HEK293 (cell line): Measurements from ENCODE around the gene EFCAB5.

ENCODE experiments used
- CTCF ChIA-PET: fragments of 350-600 bp; formaldehyde crosslinking; extraction: SDS; loops from one replicate; lab custom pipeline; 2021; ENCODE audit warnings: antibody characterized with exemption; lab: Yijun Ruan, JAX
- POLR2A ChIA-PET: fragments of 300-600 bp; formaldehyde crosslinking; extraction: SDS; loops from one replicate; lab custom pipeline; 2020; ENCODE audit warnings: antibody characterized with exemption, inconsistent platforms; lab: Yijun Ruan, JAX
- H3K27ac ChIP-seq: fragments of 200-500 bp; sonication (Bioruptor generic); 2 replicates; pipeline ENCODE4 v1.5.1; 2014; ENCODE audit warnings: low read depth, low read length, control low read depth, inconsistent platforms; ENCODE audit errors: extremely low read depth
- H3K36me3 ChIP-seq, 2 experiments: fragments of 200-500 bp in 1 of 2; sonication (Bioruptor generic) in 1 of 2; 1 replicate in 1 of 2; 2 replicates in 1 of 2; pipeline ENCODE4 v1.5.1; 2014 to 2017; ENCODE audit warnings: inconsistent platforms in 2 of 2, low read length in 2 of 2; ENCODE audit not compliant: control insufficient read depth in 2 of 2, insufficient read depth in 1 of 2
- H3K4me1 ChIP-seq: fragments of 200-500 bp; sonication (Bioruptor generic); 2 replicates; pipeline ENCODE4 v1.5.1; 2014; ENCODE audit warnings: mild to moderate bottlenecking, low read length, inconsistent platforms; ENCODE audit not compliant: control insufficient read depth, insufficient read depth
- H3K4me3 ChIP-seq: 2 replicates; pipeline ENCODE4 v1.5.1; 2011; ENCODE audit warnings: low read depth, mild to moderate bottlenecking, control low read depth, low read length, moderate library complexity
- H3K9me3 ChIP-seq: fragments of 200-500 bp; sonication (Bioruptor generic); 2 replicates; pipeline ENCODE4 v1.5.1; 2014; ENCODE audit warnings: low read depth, low read length, inconsistent platforms; ENCODE audit not compliant: control insufficient read depth, insufficient read depth
- IKZF3 ChIP-seq: fragments of 450-650 bp; IDR thresholded peaks from 2 replicates; pipeline ENCODE4 v1.5.0; 2018; ENCODE audit warnings: missing biosample characterization, mild to moderate bottlenecking, missing genetic modification characterization, moderate library complexity
- MZF1 ChIP-seq: fragments of 450-650 bp; formaldehyde crosslinking; IDR thresholded peaks from 2 replicates; pipeline ENCODE4 v1.5.1; 2017; ENCODE audit warnings: missing biosample characterization, missing genetic modification characterization, borderline replicate concordance
- OSR2 ChIP-seq: fragments of 450-650 bp; formaldehyde crosslinking; IDR thresholded peaks from 2 replicates; pipeline ENCODE4 v1.5.1; 2016; ENCODE audit warnings: missing biosample characterization, missing genetic modification characterization
- SP7 ChIP-seq: fragments of 450-650 bp; formaldehyde crosslinking; IDR thresholded peaks from 2 replicates; pipeline ENCODE4 v1.5.1; 2016; ENCODE audit warnings: missing biosample characterization, missing genetic modification characterization
- WT1 ChIP-seq: fragments of 450-650 bp; formaldehyde crosslinking; IDR thresholded peaks from 2 replicates; pipeline ENCODE4 v1.5.1; 2016; ENCODE audit warnings: missing biosample characterization, missing genetic modification characterization
- ZBTB17 ChIP-seq: fragments of 450-650 bp; formaldehyde crosslinking; IDR thresholded peaks from 2 replicates; pipeline ENCODE4 v1.5.1; 2016; ENCODE audit warnings: missing biosample characterization, missing genetic modification characterization
- ZBTB48 ChIP-seq: fragments of 450-650 bp; formaldehyde crosslinking; IDR thresholded peaks from 2 replicates; pipeline ENCODE4 v1.5.1; 2016; ENCODE audit warnings: missing biosample characterization, missing genetic modification characterization
- ZBTB8A ChIP-seq: fragments of 450-650 bp; formaldehyde crosslinking; IDR thresholded peaks from 2 replicates; pipeline ENCODE4 v1.5.1; 2016; ENCODE audit warnings: missing biosample characterization, missing genetic modification characterization
- ZFHX2 ChIP-seq: fragments of 450-650 bp; formaldehyde crosslinking; conservative IDR thresholded peaks from 2 replicates; pipeline ENCODE4 v1.5.1; 2016; ENCODE audit warnings: missing biosample characterization, missing genetic modification characterization
- ZFP37 ChIP-seq: fragments of 450-650 bp; formaldehyde crosslinking; IDR thresholded peaks from 2 replicates; pipeline ENCODE4 v1.5.1; 2016; ENCODE audit warnings: missing biosample characterization, missing genetic modification characterization
- ZFP41 ChIP-seq: fragments of 450-650 bp; formaldehyde crosslinking; IDR thresholded peaks from 2 replicates; pipeline ENCODE4 v1.5.1; 2016; ENCODE audit warnings: missing biosample characterization, missing genetic modification characterization, borderline replicate concordance
- ZNF169 ChIP-seq: fragments of 450-650 bp; formaldehyde crosslinking; IDR thresholded peaks from 2 replicates; pipeline ENCODE4 v1.5.1; 2016; ENCODE audit warnings: missing biosample characterization, missing genetic modification characterization
- ZNF184 ChIP-seq: fragments of 450-650 bp; IDR thresholded peaks from 2 replicates; pipeline ENCODE4 v1.5.1; 2018; ENCODE audit warnings: missing biosample characterization, mild to moderate bottlenecking, missing genetic modification characterization
- ZNF2 ChIP-seq: fragments of 450-650 bp; formaldehyde crosslinking; IDR thresholded peaks from 2 replicates; pipeline ENCODE4 v1.5.1; 2016; ENCODE audit warnings: missing biosample characterization, missing genetic modification characterization
- ZNF366 ChIP-seq: fragments of 450-650 bp; formaldehyde crosslinking; conservative IDR thresholded peaks from 2 replicates; pipeline ENCODE4 v1.5.1; 2016; ENCODE audit warnings: missing biosample characterization, missing genetic modification characterization
- ZNF473 ChIP-seq: fragments of 450-650 bp; formaldehyde crosslinking; IDR thresholded peaks from 2 replicates; pipeline ENCODE4 v1.5.1; 2017; ENCODE audit warnings: missing biosample characterization, missing genetic modification characterization
- ZNF558 ChIP-seq: fragments of 450-650 bp; formaldehyde crosslinking; IDR thresholded peaks from 2 replicates; pipeline ENCODE4 v1.5.1; 2016; ENCODE audit warnings: missing biosample characterization, missing genetic modification characterization
- ZNF654 ChIP-seq: fragments of 450-650 bp; formaldehyde crosslinking; IDR thresholded peaks from 2 replicates; pipeline ENCODE4 v1.5.1; 2016; ENCODE audit warnings: low read depth, missing biosample characterization, missing genetic modification characterization
- ZNF664 ChIP-seq: fragments of 450-650 bp; formaldehyde crosslinking; IDR thresholded peaks from 2 replicates; pipeline ENCODE4 v1.5.1; 2016; ENCODE audit warnings: missing biosample characterization, missing genetic modification characterization
- ZSCAN30 ChIP-seq: fragments of 450-650 bp; IDR thresholded peaks from 2 replicates; pipeline ENCODE4 v1.5.1; 2018; ENCODE audit warnings: missing biosample characterization, mild to moderate bottlenecking, missing genetic modification characterization, moderate library complexity
- TF ChIP-seq, protein P1 (sequence below): fragments of 450-650 bp; formaldehyde crosslinking; IDR thresholded peaks from 2 replicates; pipeline ENCODE4 v1.5.1; 2017; ENCODE audit warnings: missing biosample characterization, missing genetic modification characterization
- TF ChIP-seq, protein P2 (sequence below): fragments of 450-650 bp; formaldehyde crosslinking; IDR thresholded peaks from 2 replicates; pipeline ENCODE4 v1.5.1; 2016; ENCODE audit warnings: missing biosample characterization, missing genetic modification characterization
- TF ChIP-seq, protein P3 (sequence below): fragments of 450-650 bp; IDR thresholded peaks from 2 replicates; pipeline ENCODE4 v1.5.1; 2018; ENCODE audit warnings: missing biosample characterization, missing genetic modification characterization
- TF ChIP-seq, protein P4 (sequence below): fragments of 450-650 bp; formaldehyde crosslinking; IDR thresholded peaks from 2 replicates; pipeline ENCODE4 v1.5.1; 2016; ENCODE audit warnings: missing biosample characterization, missing genetic modification characterization
- TF ChIP-seq, protein P5 (sequence below): fragments of 450-650 bp; formaldehyde crosslinking; IDR thresholded peaks from 2 replicates; pipeline ENCODE4 v1.5.1; 2016; ENCODE audit warnings: missing biosample characterization, missing genetic modification characterization

EFCAB5 gene

DNA sequence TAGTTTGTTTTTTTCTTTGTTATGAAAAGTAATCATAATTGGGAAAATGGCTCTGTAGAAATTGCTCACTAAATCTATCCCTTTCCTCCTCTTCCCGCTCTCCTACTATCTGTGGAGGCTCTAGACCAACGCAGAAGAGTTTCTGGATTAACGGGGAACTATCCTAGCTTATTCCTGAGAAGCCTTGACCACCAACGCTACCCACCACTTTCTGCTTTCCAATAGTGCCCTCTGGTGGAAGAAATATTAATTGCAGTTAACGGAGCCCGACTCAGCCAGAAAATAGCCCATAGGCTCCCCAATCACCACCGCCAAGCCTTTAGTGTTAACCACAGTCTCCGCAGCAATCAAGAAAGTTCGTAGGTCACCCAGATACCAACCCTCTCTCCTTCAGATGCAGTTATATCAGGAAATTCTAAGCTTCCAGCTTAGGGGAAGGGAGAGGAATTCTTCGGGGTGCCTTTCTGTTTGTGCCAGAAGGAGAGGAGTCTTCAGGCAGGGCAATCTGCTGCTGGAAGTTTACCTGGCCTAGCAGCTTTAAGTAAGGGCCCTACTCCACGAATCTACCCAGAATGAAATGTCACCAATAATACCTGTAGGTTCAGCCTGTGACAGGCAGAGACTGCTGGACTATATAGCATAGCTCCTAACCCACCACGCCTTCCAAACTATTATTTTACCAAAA lies 152.2 kb downstream of the EFCAB5 start:
- Histone ChIP-seq H3K27ac (no peak overlapping the region), H3K36me3 (no peaks in the 10 kb centered on the region), H3K9me3 (no peaks in the 10 kb centered on the region), H3K4me3 (no peak overlapping the region), H3K4me1 (no peaks in the 10 kb centered on the region)
- TF ChIP-seq, protein P1, sequence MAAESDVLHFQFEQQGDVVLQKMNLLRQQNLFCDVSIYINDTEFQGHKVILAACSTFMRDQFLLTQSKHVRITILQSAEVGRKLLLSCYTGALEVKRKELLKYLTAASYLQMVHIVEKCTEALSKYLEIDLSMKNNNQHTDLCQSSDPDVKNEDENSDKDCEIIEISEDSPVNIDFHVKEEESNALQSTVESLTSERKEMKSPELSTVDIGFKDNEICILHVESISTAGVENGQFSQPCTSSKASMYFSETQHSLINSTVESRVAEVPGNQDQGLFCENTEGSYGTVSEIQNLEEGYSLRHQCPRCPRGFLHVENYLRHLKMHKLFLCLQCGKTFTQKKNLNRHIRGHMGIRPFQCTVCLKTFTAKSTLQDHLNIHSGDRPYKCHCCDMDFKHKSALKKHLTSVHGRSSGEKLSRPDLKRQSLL (tag by site-specific recombination), result 0 out of 2 replicates have a peak, but pooled peaks have one; percentile 41
- TF ChIP-seq ZFP41 (no peak), ZFP37 (tag by site-specific recombination) (no peak), IKZF3 (tag by site-specific recombination) (peak; percentile 73), ZBTB17 (tag by site-specific recombination) (peak; percentile 51; the same call in 1 of the 2 replicates), ZBTB8A (tag by site-specific recombination) (peak; percentile 47; the same call in 1 of the 2 replicates), ZSCAN30 (tag by site-specific recombination) (0 out of 2 replicates have a peak, but pooled peaks have one; percentile 15), ZNF654 (tag by site-specific recombination) (peak; percentile 94)
- TF ChIP-seq, protein P2, sequence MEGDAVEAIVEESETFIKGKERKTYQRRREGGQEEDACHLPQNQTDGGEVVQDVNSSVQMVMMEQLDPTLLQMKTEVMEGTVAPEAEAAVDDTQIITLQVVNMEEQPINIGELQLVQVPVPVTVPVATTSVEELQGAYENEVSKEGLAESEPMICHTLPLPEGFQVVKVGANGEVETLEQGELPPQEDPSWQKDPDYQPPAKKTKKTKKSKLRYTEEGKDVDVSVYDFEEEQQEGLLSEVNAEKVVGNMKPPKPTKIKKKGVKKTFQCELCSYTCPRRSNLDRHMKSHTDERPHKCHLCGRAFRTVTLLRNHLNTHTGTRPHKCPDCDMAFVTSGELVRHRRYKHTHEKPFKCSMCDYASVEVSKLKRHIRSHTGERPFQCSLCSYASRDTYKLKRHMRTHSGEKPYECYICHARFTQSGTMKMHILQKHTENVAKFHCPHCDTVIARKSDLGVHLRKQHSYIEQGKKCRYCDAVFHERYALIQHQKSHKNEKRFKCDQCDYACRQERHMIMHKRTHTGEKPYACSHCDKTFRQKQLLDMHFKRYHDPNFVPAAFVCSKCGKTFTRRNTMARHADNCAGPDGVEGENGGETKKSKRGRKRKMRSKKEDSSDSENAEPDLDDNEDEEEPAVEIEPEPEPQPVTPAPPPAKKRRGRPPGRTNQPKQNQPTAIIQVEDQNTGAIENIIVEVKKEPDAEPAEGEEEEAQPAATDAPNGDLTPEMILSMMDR (tag by site-specific recombination), result peak; percentile 84
- TF ChIP-seq, protein P3, sequence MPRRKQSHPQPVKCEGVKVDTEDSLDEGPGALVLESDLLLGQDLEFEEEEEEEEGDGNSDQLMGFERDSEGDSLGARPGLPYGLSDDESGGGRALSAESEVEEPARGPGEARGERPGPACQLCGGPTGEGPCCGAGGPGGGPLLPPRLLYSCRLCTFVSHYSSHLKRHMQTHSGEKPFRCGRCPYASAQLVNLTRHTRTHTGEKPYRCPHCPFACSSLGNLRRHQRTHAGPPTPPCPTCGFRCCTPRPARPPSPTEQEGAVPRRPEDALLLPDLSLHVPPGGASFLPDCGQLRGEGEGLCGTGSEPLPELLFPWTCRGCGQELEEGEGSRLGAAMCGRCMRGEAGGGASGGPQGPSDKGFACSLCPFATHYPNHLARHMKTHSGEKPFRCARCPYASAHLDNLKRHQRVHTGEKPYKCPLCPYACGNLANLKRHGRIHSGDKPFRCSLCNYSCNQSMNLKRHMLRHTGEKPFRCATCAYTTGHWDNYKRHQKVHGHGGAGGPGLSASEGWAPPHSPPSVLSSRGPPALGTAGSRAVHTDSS (tag by site-specific recombination), result no peak
- POLR2A ChIA-PET, result interaction anchor here (0.5 to 1.0 kb wide), 3 partner anchors 21 to 286 kb away, joined by 3 to 5 read pairs (median 3); partner anchors contain the start of gene SSH2
- CTCF ChIA-PET, result interaction anchor here (0.6 to 7.4 kb wide), 86 partner anchors 9 to 945 kb away, joined by 3 to 137 read pairs (median 5); partner anchors contain the start of genes ABHD15, ANKRD13B, SSH2 and TP53I13

DNA sequence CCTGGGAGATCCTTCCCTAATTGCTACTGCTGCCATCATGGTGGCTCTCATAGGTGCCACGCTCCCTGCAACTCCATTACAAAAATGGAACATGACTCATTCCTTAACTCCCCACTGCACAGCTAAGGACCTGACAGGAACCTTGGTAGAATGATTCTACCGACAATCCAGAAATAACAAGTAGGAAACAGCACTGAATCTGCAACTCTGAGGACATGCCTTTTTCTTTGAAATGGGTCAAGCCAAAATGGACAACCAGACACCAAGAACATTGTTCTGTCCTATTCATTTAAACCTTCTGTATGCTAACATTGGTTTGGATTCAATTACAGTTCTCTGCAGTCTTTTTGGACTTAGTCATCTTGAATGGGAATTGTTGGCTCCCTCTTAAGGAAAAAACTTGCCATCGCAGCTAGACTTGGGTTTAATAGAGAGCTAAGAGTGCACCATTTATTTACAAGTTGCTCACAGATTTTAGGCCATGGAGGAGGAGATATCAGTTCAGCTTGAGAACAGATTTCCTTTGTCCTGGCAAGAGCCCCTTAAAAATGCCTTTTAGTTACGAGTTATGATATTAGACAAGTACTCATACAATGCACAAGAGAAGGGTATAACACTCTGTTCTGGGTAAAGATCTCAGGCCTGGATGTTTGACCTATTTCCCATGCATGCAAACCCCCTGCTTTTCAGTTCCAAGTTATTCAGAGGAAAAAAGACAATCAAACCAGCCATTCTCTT lies 154.2 kb downstream of the EFCAB5 start:
- H3K9me3 ChIP-seq, result no peaks in the 10 kb centered on the region
- H3K4me1 ChIP-seq, result no peaks in the 10 kb centered on the region
- no peak overlapping the region for H3K4me3 ChIP-seq
- no peaks in the 10 kb centered on the region for H3K36me3 ChIP-seq
- H3K27ac ChIP-seq, result no peak overlapping the region
- POLR2A ChIA-PET, result interaction anchor here (0.9 kb wide), 1 partner anchor 805 kb away, joined by 3 read pairs; no protein-coding TSS in a partner anchor
- CTCF ChIA-PET, result interaction anchor here (0.6 to 7.4 kb wide), 25 partner anchors 10 to 972 kb away, joined by 3 to 137 read pairs (median 4); partner anchors contain the start of gene SSH2
- TF ChIP-seq ZNF2 (tag by site-specific recombination), result 0 out of 2 replicates have a peak, but pooled peaks have one; percentile 40
- peak; percentile 39; the same call in 1 of the 2 replicates for TF ChIP-seq MZF1 (tag by site-specific recombination)
- TF ChIP-seq OSR2, result no peak
- peak; percentile 41; the same call in 1 of the 2 replicates for TF ChIP-seq ZBTB48 (tag by site-specific recombination)
- no peak for TF ChIP-seq ZFHX2
- TF ChIP-seq ZNF366 (tag by site-specific recombination), result peak; percentile 15; the same call in 1 of the 2 replicates
- TF ChIP-seq WT1 (tag by site-specific recombination), result 0 out of 2 replicates have a peak, but pooled peaks have one; percentile 26
- 0 out of 2 replicates have a peak, but pooled peaks have one; percentile 46 for TF ChIP-seq ZFP37 (tag by site-specific recombination)
- no peak for TF ChIP-seq ZNF473
- TF ChIP-seq, protein P4, sequence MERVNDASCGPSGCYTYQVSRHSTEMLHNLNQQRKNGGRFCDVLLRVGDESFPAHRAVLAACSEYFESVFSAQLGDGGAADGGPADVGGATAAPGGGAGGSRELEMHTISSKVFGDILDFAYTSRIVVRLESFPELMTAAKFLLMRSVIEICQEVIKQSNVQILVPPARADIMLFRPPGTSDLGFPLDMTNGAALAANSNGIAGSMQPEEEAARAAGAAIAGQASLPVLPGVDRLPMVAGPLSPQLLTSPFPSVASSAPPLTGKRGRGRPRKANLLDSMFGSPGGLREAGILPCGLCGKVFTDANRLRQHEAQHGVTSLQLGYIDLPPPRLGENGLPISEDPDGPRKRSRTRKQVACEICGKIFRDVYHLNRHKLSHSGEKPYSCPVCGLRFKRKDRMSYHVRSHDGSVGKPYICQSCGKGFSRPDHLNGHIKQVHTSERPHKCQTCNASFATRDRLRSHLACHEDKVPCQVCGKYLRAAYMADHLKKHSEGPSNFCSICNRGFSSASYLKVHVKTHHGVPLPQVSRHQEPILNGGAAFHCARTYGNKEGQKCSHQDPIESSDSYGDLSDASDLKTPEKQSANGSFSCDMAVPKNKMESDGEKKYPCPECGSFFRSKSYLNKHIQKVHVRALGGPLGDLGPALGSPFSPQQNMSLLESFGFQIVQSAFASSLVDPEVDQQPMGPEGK (tag by site-specific recombination), result 0 out of 2 replicates have a peak, but pooled peaks have one; percentile 24
- TF ChIP-seq ZNF169 (tag by site-specific recombination), result no peak
- peak; percentile 60 for TF ChIP-seq SP7 (tag by site-specific recombination)
- no peak for TF ChIP-seq ZNF558 (tag by site-specific recombination)
- TF ChIP-seq ZNF184, result peak; percentile 44; the same call in 1 of the 2 replicates
- TF ChIP-seq, protein P5, sequence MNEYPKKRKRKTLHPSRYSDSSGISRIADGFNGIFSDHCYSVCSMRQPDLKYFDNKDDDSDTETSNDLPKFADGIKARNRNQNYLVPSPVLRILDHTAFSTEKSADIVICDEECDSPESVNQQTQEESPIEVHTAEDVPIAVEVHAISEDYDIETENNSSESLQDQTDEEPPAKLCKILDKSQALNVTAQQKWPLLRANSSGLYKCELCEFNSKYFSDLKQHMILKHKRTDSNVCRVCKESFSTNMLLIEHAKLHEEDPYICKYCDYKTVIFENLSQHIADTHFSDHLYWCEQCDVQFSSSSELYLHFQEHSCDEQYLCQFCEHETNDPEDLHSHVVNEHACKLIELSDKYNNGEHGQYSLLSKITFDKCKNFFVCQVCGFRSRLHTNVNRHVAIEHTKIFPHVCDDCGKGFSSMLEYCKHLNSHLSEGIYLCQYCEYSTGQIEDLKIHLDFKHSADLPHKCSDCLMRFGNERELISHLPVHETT, result no peak
- peak; percentile 59; the same call in 1 of the 2 replicates for TF ChIP-seq ZNF664 (tag by site-specific recombination)
